T-helper 2 cell treated with Interferon-gamma antibody and Interleukin-4, amounts not matched to agents 5 μg/mL and 100 μg/mL, for 36 hours (primary cell): Measurements from ENCODE around the gene TSEN54.

Experiments
- DNase-seq: peaks from one replicate; pipeline ENCODE4 v3.0.0; 2021; ENCODE audit warnings: low spot score
- H3K27ac Mint-ChIP-seq: one replicate; pipeline ENCODE4 v1.8.0; 2021; ENCODE audit warnings: mild to moderate bottlenecking, mixed read lengths
- H3K27me3 Mint-ChIP-seq: one replicate; pipeline ENCODE4 v1.8.0; 2021; ENCODE audit warnings: low read depth, mixed read lengths
- H3K36me3 Mint-ChIP-seq: one replicate; pipeline ENCODE4 v1.8.0; 2021; ENCODE audit warnings: low read depth, mixed read lengths
- H3K4me1 Mint-ChIP-seq: one replicate; pipeline ENCODE4 v1.8.0; 2021; ENCODE audit warnings: low read depth, mixed read lengths
- H3K4me3 Mint-ChIP-seq: one replicate; pipeline ENCODE4 v1.8.0; 2022; ENCODE audit warnings: mild to moderate bottlenecking, moderate library complexity, mixed read lengths
- H3K9me3 Mint-ChIP-seq: one replicate; pipeline ENCODE4 v1.8.0; 2021; ENCODE audit warnings: mixed read lengths

TSEN54 gene

GRCh38 chr17:75493476-75494129, 22.7 kb upstream of the TSEN54 start:
- no peak overlapping the region for H3K27ac Mint-ChIP-seq
- H3K4me3 Mint-ChIP-seq = no peak overlapping the region
- H3K4me1 Mint-ChIP-seq = no peaks in the 10 kb centered on the region

GRCh38 chr17:75494326-75494877, 21.9 kb upstream of the TSEN54 start:
- Mint-ChIP-seq H3K36me3 (peaks cover 21% of the 10 kb centered on the region), H3K27me3 (no peaks in the 10 kb centered on the region), H3K4me3 (no peak overlapping the region), H3K9me3 (no peaks in the 10 kb centered on the region), H3K4me1 (no peaks in the 10 kb centered on the region), H3K27ac (no peak overlapping the region)
- DNase-seq = no peak

More at GRCh38 chr17:75493476-75494129, 22.7 kb upstream of the TSEN54 start:
- peaks cover 17% of the 10 kb centered on the region for H3K36me3 Mint-ChIP-seq
- DNase-seq = no peak
- no peaks in the 10 kb centered on the region for H3K9me3 Mint-ChIP-seq
- no peaks in the 10 kb centered on the region for H3K27me3 Mint-ChIP-seq

- no peaks in the 10 kb centered on the region for H3K4me1 Mint-ChIP-seq
- H3K9me3 Mint-ChIP-seq = no peaks in the 10 kb centered on the region
- H3K36me3 Mint-ChIP-seq = peaks cover 21% of the 10 kb centered on the region
- H3K4me3 Mint-ChIP-seq = no peak overlapping the region
- no peaks in the 10 kb centered on the region for H3K27me3 Mint-ChIP-seq
- DNase-seq = no peak
- H3K27ac Mint-ChIP-seq = no peak overlapping the region
These were observed 20.3 kb upstream of the TSEN54 start for GRCh38 chr17:75496005-75496404.

GRCh38 chr17:75498039-75498725, 18.1 kb upstream of the TSEN54 start:
- no peaks in the 10 kb centered on the region for H3K9me3 Mint-ChIP-seq
- no peaks in the 10 kb centered on the region for H3K4me1 Mint-ChIP-seq
- peaks cover 16% of the 10 kb centered on the region for H3K36me3 Mint-ChIP-seq
- H3K27me3 Mint-ChIP-seq = no peaks in the 10 kb centered on the region
- no peak overlapping the region for H3K27ac Mint-ChIP-seq
- no peak overlapping the region for H3K4me3 Mint-ChIP-seq
- DNase-seq = no peak

GRCh38 chr17:75498726-75499213, 17.6 kb upstream of the TSEN54 start:
- H3K4me3 Mint-ChIP-seq = no peak overlapping the region
- no peaks in the 10 kb centered on the region for H3K4me1 Mint-ChIP-seq
- DNase-seq = no peak
- no peaks in the 10 kb centered on the region for H3K9me3 Mint-ChIP-seq
- H3K27me3 Mint-ChIP-seq = no peaks in the 10 kb centered on the region
- no peak overlapping the region for H3K27ac Mint-ChIP-seq
- H3K36me3 Mint-ChIP-seq = peaks cover 16% of the 10 kb centered on the region

GRCh38 chr17:75499313-75500022, 16.9 kb upstream of the TSEN54 start:
- peaks cover 16% of the 10 kb centered on the region for H3K36me3 Mint-ChIP-seq
- DNase-seq = no peak
- H3K27ac Mint-ChIP-seq = no peak overlapping the region
- no peak overlapping the region for H3K4me3 Mint-ChIP-seq
- H3K4me1 Mint-ChIP-seq = no peaks in the 10 kb centered on the region
- no peaks in the 10 kb centered on the region for H3K27me3 Mint-ChIP-seq
- no peaks in the 10 kb centered on the region for H3K9me3 Mint-ChIP-seq

- no peaks in the 10 kb centered on the region for H3K4me1 Mint-ChIP-seq
- no peak overlapping the region for H3K4me3 Mint-ChIP-seq
- DNase-seq = no peak
- H3K27me3 Mint-ChIP-seq = no peaks in the 10 kb centered on the region
- no peaks in the 10 kb centered on the region for H3K9me3 Mint-ChIP-seq
- no peak overlapping the region for H3K27ac Mint-ChIP-seq
- H3K36me3 Mint-ChIP-seq = peaks cover 16% of the 10 kb centered on the region
These were observed 15.7 kb upstream of the TSEN54 start for GRCh38 chr17:75500419-75501216.

- no peak overlapping the region for H3K27ac Mint-ChIP-seq
- no peak overlapping the region for H3K4me3 Mint-ChIP-seq
- DNase-seq = no peak
These were observed 14.8 kb upstream of the TSEN54 start for GRCh38 chr17:75501378-75502071.

GRCh38 chr17:75502072-75502720, 14.1 kb upstream of the TSEN54 start:
- no peak for DNase-seq
- Mint-ChIP-seq H3K27me3 (no peaks in the 10 kb centered on the region), H3K4me1 (no peaks in the 10 kb centered on the region), H3K9me3 (no peaks in the 10 kb centered on the region), H3K4me3 (no peak overlapping the region), H3K36me3 (peaks cover 12% of the 10 kb centered on the region), H3K27ac (no peak overlapping the region)

More at GRCh38 chr17:75501378-75502071, 14.8 kb upstream of the TSEN54 start:
- Mint-ChIP-seq H3K27me3 (no peaks in the 10 kb centered on the region), H3K4me1 (no peaks in the 10 kb centered on the region), H3K9me3 (no peaks in the 10 kb centered on the region), H3K36me3 (peaks cover 15% of the 10 kb centered on the region)

- DNase-seq = no peak
- Mint-ChIP-seq H3K9me3 (no peaks in the 10 kb centered on the region), H3K4me1 (no peaks in the 10 kb centered on the region), H3K4me3 (no peak overlapping the region), H3K36me3 (peaks cover 9% of the 10 kb centered on the region), H3K27ac (no peak overlapping the region), H3K27me3 (no peaks in the 10 kb centered on the region)
These were observed 13.5 kb upstream of the TSEN54 start for GRCh38 chr17:75502721-75503329.

GRCh38 chr17:75503337-75503950, 12.9 kb upstream of the TSEN54 start:
- H3K27me3 Mint-ChIP-seq = no peaks in the 10 kb centered on the region

GRCh38 chr17:75503976-75504346, 12.4 kb upstream of the TSEN54 start:
- Mint-ChIP-seq H3K4me1 (no peaks in the 10 kb centered on the region), H3K4me3 (no peak overlapping the region), H3K36me3 (peaks cover 4% of the 10 kb centered on the region), H3K9me3 (no peaks in the 10 kb centered on the region), H3K27ac (no peak overlapping the region), H3K27me3 (no peaks in the 10 kb centered on the region)
- DNase-seq = no peak

More at GRCh38 chr17:75503337-75503950, 12.9 kb upstream of the TSEN54 start:
- no peak for DNase-seq
- H3K4me3 Mint-ChIP-seq = no peak overlapping the region
- no peaks in the 10 kb centered on the region for H3K9me3 Mint-ChIP-seq
- peaks cover 5% of the 10 kb centered on the region for H3K36me3 Mint-ChIP-seq
- no peaks in the 10 kb centered on the region for H3K4me1 Mint-ChIP-seq
- H3K27ac Mint-ChIP-seq = no peak overlapping the region
